CD4-positive, alpha-beta T cell treated with Interleukin-10 for 1 hour (primary cell): ENCODE measurements around the gene CPSF7.

Source experiments
- DNase-seq: peaks from one replicate; pipeline ENCODE4 v3.0.0-alpha.2; 2020

Gene CPSF7

DNA sequence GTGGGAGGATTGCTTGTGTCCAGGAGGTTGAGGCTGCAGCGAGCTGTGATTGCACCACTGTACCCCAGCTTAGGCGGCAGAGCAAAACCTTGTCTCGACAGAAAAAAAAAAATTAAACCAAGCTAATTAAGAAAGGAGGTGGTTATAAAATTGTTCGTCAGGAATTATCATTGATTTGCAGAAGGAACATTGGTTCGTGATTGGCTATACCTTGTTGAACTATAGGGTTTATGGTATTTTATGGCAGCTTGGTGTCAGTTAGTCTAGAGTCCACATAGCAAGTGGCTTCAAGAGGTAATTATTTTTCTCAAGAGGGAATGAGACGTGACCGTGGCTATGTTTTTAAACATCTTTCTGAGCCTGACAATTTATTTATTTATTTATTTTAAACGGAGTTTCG lies 48.9 kb downstream of the CPSF7 start:
- no peak for DNase-seq

GRCh38 chr11:61378713-61379313 lies 51.0 kb downstream of the CPSF7 start:
- DNase-seq: no peak

- no peak for DNase-seq
These were observed 52.2 kb downstream of the CPSF7 start for GRCh38 chr11:61377461-61378160.

DNA sequence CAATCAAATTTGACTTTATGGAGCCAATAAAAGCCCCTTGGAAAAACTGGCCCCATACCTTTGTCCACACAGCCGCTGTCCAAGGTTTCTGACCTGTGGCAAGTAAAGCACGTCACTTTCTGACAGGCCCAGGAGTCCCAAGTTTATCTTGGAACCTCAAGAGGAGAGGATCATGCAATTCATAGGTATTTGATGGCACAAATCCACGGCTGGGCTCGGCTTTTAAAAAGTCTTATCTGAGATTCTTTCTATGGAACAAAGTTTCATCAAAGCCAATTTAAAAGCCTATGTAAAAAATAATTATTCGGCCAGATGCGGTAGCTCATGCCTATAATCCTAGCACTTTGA lies 54.0 kb downstream of the CPSF7 start:
- no peak for DNase-seq

DNA sequence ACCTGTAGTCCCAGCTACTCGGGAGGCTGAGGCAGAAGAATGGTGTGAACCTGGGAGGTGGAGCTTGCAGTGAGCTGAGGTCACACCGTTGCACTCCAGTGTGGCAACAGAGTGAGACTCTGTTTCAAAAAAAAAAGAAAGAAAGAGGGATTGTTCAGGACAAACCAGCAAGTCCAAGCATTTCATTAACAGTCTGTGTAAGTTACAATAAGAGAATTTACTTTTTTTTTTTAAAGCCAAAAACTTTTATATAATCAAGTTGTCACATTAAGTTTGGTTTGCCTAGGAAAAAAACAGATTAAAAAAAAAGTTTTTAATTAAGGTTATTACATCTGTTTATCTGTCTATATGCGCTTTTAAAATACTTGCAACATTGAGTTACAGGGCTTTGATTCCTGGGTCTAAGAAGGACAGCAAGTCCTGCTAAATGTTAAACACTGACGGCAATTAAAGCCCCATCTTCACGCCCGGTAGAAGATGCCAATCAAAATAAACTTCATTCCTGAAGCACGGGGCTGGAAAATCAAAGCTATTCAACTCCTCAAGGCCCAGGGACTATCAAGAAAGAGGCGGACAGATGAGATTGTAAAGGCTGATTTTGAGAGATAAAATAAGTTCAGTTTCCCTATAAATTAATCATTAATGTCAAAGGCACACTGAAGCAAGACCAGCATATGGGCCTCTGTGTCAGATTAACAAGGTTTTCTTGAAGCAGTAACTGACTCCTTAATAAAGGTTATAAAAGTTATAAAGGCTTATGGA lies 56.9 kb downstream of the CPSF7 start:
- no peak for DNase-seq

- DNase-seq: no peak
These were observed 59.3 kb downstream of the CPSF7 start for GRCh38 chr11:61370349-61371005.

DNA sequence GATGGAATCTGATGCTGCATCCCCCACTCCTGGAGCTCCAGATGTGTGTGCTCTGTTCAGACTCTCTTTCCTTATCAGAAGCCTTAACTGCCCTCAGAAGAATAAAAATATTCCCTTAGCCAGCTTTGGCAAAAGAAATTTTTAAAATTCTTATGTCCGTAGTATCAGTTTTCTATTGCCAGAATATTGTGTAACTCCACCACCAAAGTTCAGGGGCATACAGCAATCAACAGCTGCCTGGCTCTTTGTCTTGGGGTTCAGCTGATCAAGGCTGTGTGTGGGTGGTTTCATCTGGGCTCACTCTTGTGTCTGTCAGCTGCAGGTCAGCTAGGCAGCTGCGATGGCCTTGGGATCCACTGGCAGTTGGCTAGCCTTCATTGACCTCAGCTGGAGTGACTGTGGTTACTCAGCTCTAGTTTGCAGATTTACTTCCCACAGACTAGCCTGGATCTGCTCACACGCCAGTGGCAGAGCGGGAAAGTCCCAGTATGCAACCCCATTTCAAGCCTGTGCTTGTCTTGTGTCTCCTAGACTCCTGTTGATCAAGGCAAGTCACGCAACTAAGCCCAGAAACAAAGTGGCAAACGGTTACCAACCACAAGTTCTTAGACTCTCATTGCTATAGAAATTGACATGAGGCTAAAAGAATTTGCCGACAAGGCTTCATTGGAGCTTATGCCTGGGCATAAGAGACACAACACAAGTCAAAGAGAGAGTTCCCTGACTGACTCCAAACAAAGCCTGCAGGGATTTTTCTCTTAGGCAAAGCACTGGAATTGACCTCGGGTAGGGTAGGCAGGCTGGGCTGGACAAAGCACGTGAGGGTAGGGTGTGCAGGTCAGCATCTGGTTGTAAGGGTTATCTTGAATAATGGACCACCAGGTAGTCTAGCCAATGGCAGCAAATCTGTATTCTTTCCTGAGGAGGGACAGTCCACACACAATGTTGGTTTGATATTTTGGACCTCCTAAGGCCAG lies 60.1 kb downstream of the CPSF7 start:
- no peak for DNase-seq

DNA sequence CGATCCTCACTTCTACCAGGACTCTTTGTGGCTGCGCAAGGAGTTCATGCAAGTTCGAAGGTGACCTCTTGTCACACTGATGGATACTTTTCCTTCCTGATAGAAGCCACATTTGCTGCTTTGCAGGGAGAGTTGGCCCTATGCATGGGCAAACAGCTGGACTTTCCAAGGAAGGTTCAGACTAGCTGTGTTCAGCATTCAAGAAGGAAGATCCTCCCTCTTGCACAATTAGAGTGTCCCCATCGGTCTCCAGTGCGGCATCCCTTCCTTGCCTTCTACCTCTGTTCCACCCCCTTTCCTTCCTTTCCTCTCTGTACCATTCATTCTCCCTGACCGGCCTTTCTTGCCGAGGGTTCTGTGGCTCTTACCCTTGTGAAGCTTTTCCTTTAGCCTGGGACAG lies 61.1 kb downstream of the CPSF7 start:
- no peak for DNase-seq

DNA sequence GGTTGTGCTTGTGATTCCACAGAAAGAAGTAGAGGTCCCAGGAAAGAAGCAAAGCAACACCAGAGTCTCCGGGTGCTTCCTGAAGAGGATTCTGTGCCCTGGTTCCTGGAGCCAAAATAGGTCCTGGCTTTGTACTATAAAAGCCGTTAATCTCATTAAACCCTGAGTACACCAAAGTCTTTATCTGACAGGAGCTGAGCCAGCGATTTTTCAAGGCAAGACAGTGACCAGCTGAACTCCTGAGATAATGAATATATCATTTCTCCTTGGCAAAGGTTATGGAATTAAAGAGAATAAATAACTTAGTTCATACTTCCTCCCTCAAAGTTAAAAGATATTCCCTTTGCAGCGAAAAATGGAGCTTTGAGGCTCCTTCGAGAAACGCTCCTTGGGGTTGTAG lies 62.4 kb downstream of the CPSF7 start:
- no peak for DNase-seq

DNA sequence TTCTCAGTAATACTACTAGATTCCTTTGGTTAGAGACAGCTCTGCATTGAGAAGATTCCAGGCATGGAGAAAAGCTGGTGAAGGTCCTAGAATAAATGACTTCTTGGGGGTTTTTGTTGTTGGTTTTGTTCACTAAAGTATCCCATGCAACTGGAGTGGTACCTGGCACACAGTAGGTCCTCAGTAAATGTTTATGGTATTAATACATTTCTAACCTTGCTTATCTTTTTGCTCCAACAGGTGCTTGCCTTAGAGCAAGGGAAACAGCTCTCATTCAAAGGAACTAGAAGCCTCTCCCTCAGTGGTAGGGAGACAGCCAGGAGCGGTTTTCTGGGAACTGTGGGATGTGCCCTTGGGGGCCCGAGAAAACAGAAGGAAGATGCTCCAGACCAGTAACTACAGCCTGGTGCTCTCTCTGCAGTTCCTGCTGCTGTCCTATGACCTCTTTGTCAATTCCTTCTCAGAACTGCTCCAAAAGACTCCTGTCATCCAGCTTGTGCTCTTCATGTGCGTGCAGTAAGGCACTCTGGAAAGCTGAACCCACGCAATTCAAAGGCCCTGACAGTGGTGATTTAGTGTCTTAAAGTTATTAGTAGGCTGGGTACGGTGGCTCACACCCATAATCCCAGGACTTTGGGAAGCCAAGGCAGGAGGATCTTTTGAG lies 65.6 kb downstream of the CPSF7 start:
- no peak for DNase-seq

- DNase-seq: peak; percentile 40
These were observed 67.3 kb downstream of the CPSF7 start for GRCh38 chr11:61362542-61362875.

GRCh38 chr11:61361741-61362541 lies 67.8 kb downstream of the CPSF7 start, which contains the start of the genes CYB561A3 and TMEM138:
Gene CYB561A3 (minus strand): TSS chr11:61361882. CDS start chr11:61356713, 5,169 bp downstream.
Gene TMEM138 (plus strand): TSS chr11:61362374. CDS start chr11:61364391, 2,017 bp downstream.
- DNase-seq: peak; percentile 90

GRCh38 chr11:61361237-61361740 lies 68.5 kb downstream of the CPSF7 start:
- no peak for DNase-seq

- DNase-seq: no peak
These were observed 70.3 kb downstream of the CPSF7 start for GRCh38 chr11:61359516-61359915.

- DNase-seq: no peak
These were observed 71.2 kb downstream of the CPSF7 start for GRCh38 chr11:61358566-61358965.

GRCh38 chr11:61357894-61358239 lies 71.9 kb downstream of the CPSF7 start:
- DNase-seq: no peak

GRCh38 chr11:61357233-61357893 lies 72.4 kb downstream of the CPSF7 start:
- DNase-seq: no peak

DNA sequence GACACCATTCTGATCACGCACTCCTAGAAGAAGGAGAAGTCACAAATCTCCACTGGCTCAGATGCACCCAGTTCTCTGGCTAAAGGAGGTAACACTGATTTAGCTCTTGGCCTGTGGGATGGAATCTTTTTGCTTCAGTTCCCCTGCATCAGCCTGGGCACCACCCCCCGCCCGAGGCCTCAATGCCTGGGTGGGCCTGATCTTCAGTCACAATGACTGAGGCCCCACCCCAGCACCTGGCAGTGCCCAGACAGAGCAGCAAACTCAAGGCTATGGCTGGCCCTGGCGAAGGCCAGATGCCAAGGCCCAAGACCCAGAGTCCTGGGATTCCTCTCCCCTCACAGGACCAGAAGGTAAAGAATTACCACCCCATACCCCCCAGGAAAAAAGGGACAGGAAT lies 73.1 kb downstream of the CPSF7 start:
- DNase-seq: no peak

DNA sequence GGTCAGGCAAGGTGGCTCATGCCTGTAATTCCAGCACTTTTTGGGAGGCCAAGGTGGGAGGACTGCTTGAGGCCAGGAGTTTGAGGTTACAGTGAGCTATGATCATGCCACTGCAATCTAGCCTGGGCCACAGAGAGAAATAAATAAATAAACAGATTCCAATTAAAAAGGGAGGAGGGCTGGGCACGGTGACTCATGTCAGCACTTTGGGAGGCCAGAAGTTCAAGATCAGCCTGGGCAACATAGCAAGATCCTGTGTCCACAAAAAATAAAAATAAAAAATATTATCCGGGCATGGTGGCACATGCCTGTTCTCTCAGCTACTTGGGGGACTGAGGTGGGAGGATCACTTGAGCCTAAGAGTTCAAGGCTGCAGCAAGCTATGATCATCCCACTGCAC lies 75.6 kb downstream of the CPSF7 start:
- no peak for DNase-seq
